HG03175 (cell line): Measurements from ENCODE around the gene CELSR2.
"Not testable (repeated sequence)": the region's sequence is repeated elsewhere in the genome, so short reads cannot be mapped to it uniquely, and the experiment has no call there.

Experiments
- ATAC-seq: cut with Tn5 transposase; IDR thresholded peaks from one replicate; pipeline ENCODE4 v1.9.1; 2021; ENCODE audit warnings: mild to moderate bottlenecking, moderate library complexity; ENCODE audit not compliant: unreplicated experiment

Gene CELSR2

GRCh38 chr1:109275706-109276345 lies 26.5 kb downstream of the CELSR2 start:
- ATAC-seq, result no peak

- peak; percentile 89 for ATAC-seq
Observed at GRCh38 chr1:109277434-109278204, 28.3 kb downstream of the CELSR2 start.

- no peak for ATAC-seq
Observed at GRCh38 chr1:109279615-109280278, 30.4 kb downstream of the CELSR2 start.

GRCh38 chr1:109280862-109281261 lies 31.5 kb downstream of the CELSR2 start:
- ATAC-seq, result no peak

GRCh38 chr1:109281680-109282496 lies 32.5 kb downstream of the CELSR2 start:
- ATAC-seq, result no peak

- ATAC-seq, result no peak
Observed at GRCh38 chr1:109282497-109282951, 33.2 kb downstream of the CELSR2 start.

GRCh38 chr1:109282952-109283747 lies 33.8 kb downstream of the CELSR2 start, which contains the start of gene PSRC1:
Gene PSRC1 (minus strand): TSS chr1:109283145.
- ATAC-seq, result peak; percentile 99

GRCh38 chr1:109283748-109284600 lies 34.6 kb downstream of the CELSR2 start:
- no peak for ATAC-seq

- not testable (repeated sequence) for ATAC-seq
Observed at GRCh38 chr1:109286762-109287161, 37.4 kb downstream of the CELSR2 start.

- ATAC-seq, result no peak
Observed at GRCh38 chr1:109290137-109290536, 40.8 kb downstream of the CELSR2 start.

- no peak for ATAC-seq
Observed at GRCh38 chr1:109290998-109291397, 41.7 kb downstream of the CELSR2 start.

- no peak for ATAC-seq
Observed at GRCh38 chr1:109292364-109292763, 43.0 kb downstream of the CELSR2 start.

- no peak for ATAC-seq
Observed at GRCh38 chr1:109293026-109293425, 43.7 kb downstream of the CELSR2 start.

GRCh38 chr1:109294481-109294880 lies 45.1 kb downstream of the CELSR2 start:
- ATAC-seq, result no peak

- no peak for ATAC-seq
Observed at GRCh38 chr1:109295712-109296415, 46.5 kb downstream of the CELSR2 start.

GRCh38 chr1:109296782-109297181 lies 47.4 kb downstream of the CELSR2 start:
- ATAC-seq, result no peak

GRCh38 chr1:109298666-109299557 lies 49.6 kb downstream of the CELSR2 start:
- ATAC-seq, result no peak
